Measurements from ENCODE around the gene CBLB. TPM values are rescaled to one million over a fixed set of nuclear protein-coding genes. Genes with fewer than 3 reads are reported as not detected.
"Not testable (repeated sequence)": the region's sequence is repeated elsewhere in the genome, so short reads cannot be mapped to it uniquely, and the experiment has no call there.

CBLB gene
- total RNA-seq, 1 donor from 2014 or later: 59.4 TPM

- DNase-seq: peak; percentile 31
These were observed 121.1 kb downstream of the CBLB start for GRCh38 chr3:105747696-105748095.

DNA sequence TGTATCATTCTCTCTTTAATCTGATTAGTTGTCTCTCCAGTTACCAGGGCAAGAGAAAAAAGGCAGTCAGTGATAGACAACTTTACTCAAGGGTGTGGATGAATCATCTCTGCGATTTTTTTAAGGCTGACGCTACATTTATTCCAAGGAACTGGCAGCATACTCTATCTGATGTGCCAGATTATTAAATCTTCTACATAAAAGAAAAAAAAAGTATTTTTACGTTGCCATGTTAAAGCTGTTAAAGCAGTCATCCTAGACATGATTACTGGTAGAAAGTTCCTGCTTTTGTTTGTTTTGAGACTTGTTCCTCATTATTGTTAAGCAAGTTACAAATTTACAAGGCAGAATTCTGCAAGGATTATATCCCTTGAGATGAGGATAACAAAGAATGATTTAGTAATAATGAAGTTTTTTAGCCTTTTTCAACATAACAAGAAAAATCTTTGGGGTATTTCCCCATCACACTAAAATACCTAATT, 121.7 kb downstream of the CBLB start:
- peak; percentile 29 for DNase-seq

GRCh38 chr3:105746231-105746996, 122.4 kb downstream of the CBLB start:
- DNase-seq: no peak

DNA sequence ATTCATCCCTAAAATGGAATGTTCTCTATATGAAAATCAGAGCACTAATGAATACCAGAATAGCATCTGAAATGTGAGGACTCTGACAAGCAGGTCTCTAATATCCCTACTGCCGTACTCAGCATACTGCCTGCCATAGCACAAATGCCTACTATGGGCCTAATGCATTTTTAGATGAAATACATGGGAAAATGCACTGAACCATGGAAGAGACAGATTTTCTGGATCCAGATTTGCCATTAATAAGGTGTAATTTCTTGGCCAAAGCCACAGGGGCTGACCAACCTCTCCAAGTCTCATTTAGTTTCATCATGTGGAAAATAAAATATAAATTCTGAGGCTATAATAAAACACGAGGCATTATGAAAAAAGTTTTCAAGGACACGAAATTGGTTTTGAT, 123.8 kb downstream of the CBLB start:
- DNase-seq: no peak

- DNase-seq: no peak
These were observed 124.6 kb downstream of the CBLB start for GRCh38 chr3:105744202-105744601.

GRCh38 chr3:105733356-105733755, 135.5 kb downstream of the CBLB start:
- DNase-seq: no peak

DNA sequence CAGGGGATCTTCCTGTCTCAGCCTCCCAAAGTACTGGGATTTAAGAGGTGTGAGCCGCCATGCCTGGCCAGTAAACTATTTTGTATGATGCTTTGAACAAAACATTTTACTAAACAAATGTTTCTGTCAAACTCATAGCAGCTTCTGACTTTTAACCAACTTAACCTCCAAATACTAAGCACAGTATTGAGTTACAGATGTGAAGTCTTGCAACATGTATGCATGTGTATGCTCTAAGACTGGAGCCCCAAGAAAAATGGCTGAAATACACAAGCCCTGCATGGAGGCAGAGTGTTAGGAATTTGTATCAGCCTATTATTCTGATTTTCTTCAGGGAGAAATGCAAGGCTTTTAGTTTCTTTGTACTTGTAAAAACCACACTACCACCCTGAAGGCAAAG, 137.1 kb downstream of the CBLB start:
- DNase-seq: no peak

GRCh38 chr3:105730801-105731354, 137.9 kb downstream of the CBLB start:
- no peak for DNase-seq

GRCh38 chr3:105729667-105730066, 139.1 kb downstream of the CBLB start:
- no peak for DNase-seq

DNA sequence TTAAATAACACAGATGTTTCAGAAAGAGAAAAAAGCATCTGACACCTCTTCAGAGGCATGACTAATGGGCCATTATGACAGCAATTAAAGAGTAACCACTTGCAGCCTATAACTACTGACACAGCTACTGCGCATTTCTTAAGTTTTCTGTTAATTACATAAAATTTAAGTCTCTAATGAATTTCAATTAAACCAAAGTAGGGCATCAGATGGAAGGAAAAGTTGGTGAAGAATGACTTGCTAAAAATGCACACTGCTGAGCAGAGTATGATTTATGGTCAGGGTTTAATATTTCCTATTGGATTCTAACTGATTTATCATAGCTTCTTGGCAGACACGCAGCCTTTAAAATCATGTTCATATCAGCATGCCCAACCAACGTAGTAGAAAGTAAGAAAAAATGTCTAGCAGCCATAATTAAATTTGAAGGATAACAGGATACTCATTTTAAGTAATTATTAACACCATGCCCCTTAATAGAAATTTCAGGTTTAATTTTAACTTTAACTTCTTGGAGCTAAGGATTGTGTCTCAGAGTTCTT, 140.0 kb downstream of the CBLB start:
- no peak for DNase-seq

GRCh38 chr3:105727036-105727435, 141.8 kb downstream of the CBLB start:
- DNase-seq: not testable (repeated sequence)

DNA sequence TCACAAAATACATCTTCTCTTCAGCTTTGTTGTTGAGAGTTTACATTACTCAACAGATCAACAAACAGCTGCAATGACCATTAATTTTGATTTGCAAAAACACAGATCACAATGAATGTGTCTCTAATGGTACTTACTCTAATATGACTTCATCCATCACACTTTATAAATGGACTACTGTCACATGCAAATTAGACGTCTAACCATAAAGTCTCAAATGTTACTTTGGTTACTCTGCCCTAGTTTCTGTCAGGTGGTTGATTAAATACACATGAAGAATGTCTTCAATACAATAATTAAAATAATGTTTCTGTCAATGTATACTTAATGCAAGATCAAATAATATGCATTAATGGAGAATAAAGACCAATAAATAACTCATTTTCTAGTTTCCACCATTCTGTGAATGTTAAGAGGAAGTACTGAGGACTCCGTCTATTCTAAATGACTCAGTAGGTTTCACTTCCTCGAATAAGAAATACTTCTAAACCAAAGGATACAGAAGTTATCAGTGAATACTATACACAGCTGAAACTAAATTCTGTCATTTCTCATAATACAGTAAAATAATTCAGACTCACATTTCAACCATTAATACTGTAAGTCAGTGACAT, 145.8 kb downstream of the CBLB start:
- no peak for DNase-seq

GRCh38 chr3:105719791-105720190, 149.0 kb downstream of the CBLB start:
- no peak for DNase-seq

DNA sequence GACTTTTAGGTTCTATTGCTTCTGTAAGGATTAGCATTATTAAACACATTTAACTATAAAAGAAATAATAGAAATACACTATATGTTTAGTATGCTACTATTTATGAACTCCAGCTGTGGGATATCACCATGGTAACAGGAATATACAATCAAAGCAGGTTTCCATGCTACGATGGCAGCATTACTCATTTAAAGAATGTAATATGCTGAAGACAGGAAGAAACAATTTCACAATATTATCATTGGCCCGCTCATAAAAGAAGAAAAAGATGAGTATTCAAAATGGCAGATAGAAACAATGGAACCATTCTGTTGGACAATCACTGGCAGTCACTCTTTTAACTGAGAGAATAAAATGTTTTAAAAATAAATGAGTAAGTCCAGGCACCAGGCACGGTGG, 153.4 kb downstream of the CBLB start:
- peak; percentile 25 for DNase-seq

GRCh38 chr3:105714453-105714852, 154.4 kb downstream of the CBLB start:
- no peak for DNase-seq

DNA sequence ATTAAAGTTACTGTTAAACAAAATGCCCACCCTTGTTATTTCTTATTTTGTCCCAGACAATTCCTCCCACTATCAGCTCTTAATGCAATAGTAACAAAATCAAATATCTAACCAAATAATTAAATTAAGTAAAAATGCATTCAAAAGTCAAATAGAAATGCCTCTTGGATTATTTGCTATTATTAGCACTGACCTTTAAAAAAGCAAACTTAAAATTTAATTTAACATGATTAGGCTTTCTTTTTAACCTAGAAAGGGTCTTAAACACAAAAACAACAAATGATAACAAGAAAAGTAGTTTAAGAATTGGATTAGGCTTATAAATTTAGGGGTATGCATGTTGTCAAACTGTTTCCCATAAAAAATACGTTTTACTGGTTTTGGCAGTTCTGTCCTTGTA, 159.8 kb downstream of the CBLB start:
- DNase-seq: no peak

DNA sequence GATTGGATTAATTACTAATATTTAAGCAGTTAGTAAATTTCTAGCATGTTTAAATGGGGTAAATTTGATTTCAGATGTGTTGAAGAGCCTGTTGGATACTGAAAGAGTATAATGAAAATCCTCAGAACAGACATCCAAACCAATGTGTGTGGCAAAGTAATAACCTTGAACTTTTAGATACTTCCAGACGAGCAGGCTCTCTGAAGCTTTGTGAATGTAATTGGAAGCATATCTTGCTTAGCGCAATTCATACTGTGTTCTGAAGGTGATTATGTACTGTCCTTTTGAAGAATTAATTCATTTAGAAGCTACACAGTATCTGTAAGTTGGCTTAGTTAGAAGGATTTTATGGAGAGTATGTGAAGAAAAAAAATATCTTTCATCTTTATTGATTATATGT, 161.8 kb downstream of the CBLB start:
- no peak for DNase-seq

GRCh38 chr3:105704726-105705410, 163.9 kb downstream of the CBLB start:
- DNase-seq: no peak

GRCh38 chr3:105700575-105700974, 168.2 kb downstream of the CBLB start:
- DNase-seq: no peak

- peak; percentile 21 for DNase-seq
These were observed 177.2 kb downstream of the CBLB start for GRCh38 chr3:105691633-105692032.

DNA sequence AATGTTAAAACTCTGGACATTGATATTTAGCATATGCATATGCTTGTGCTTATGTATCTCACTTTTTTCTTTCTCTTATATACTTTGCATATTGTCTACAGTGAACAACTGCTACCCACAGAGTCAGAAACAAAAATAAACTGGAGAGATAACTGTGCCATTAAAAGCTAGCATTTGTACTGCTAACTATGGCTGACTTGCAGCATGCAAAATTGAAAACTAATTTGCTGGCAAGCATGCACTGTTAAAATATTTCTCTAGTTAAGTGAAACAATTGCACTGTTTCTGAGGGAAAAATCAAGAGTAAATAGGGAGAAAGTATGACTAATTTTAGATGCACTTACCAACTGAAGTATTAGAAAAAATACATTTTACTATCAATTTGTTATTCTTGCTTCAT, 177.8 kb downstream of the CBLB start:
- DNase-seq: peak; percentile 55

- peak; percentile 6 for DNase-seq
These were observed 180.0 kb downstream of the CBLB start for GRCh38 chr3:105688821-105689220.

All from tongue (tissue), 2 donors.